ENCODE results near the gene CCDC34.

CCDC34 gene

DNA sequence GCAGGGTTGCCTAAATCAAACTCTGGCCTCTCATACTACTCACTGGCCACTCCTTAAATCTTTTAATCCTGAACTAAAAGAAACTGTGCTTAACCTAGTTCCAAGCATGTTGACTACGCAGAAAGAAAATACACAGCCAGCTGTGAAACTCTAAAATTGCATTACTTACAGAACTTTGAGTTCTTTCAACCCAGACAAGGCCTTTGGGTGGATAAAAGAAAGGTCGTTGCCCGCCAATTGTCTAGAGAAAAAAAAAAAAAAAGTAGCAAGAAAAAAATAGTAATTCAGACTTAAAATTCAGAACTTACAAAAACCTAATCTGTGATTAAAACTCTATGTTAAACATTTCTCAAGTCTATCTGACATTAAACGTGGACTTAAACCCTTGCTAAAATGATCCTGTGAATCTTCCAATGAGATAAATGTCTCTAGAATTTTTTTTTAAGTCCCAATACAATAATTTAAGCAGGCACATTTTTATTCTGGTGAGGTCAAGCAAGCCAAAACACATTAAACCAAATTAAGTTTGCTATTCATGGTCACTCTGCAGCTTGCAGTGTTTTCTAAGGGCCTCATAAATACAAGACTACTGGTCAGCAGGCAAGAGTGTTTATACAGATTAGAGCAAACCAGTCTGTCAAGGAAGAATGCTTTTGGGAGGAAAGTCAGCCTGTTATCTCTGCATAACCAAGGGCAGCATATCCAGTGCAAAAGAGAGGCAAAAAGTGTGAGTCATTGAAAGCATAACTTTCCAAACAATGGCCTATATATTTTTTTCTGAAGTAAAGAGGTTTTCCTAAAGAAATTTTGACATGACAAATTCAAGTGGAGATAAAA is 29.5 kb upstream of the CCDC34 start:
- FAIRE-seq: peak; percentile 75
- DNase-seq (ENCODE audit: low spot score): peak; percentile 40

GRCh38 chr11:27391331-27392015 is 28.5 kb upstream of the CCDC34 start:
- DNase-seq (ENCODE audit: low spot score) (no peak), FAIRE-seq (peak; percentile 12)

- no peak for FAIRE-seq
- DNase-seq (ENCODE audit: low spot score): no peak
Measured at GRCh38 chr11:27390318-27391295, 27.6 kb upstream of the CCDC34 start.

- DNase-seq (ENCODE audit: low spot score): no peak
- no peak for FAIRE-seq
Measured at GRCh38 chr11:27388869-27389268, 25.9 kb upstream of the CCDC34 start.

DNA sequence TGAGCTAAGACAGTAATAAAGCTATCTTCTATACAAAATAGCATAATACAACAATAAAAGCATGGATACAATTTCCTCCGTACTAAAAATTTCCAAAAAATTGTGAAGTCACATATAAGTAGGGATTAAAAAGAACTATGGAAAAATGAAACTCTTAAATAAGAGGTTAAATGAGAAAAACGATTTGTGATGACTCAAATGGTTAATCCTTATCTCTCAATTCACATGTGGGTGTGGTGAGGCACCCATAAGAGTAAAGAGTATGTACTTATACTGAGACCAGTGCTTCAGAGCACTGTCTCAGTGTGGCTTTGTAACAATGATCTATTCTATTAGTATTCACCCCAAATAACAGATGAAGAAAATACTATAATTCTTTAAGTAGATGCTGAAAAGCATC is 25.0 kb upstream of the CCDC34 start:
- FAIRE-seq: no peak

DNA sequence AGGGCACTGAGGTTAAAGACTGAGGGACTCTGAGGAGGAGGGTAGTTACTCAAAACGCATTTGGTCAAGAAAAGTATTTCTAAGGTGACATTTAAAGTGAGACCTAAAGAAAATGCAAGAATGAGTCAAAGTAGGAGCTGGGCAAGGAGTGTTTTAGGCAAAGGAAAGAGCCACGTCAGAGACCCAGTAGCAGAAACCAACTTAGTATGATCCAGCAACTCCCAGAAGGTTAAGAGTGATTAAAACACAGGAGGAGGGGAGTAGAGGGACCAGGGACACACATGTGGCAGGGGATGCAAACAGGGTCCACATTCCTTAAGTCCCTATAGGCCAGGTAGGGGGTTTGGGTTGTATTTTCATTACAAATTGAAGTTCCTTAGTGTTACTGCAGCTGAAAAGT is 24.3 kb upstream of the CCDC34 start:
- DNase-seq (ENCODE audit: low spot score) (no peak), FAIRE-seq (no peak)

More for the DNA sequence above, 25.0 kb upstream of the CCDC34 start:
- no peak for DNase-seq (ENCODE audit: low spot score)

- no peak for FAIRE-seq
Measured at GRCh38 chr11:27386181-27386845, 23.3 kb upstream of the CCDC34 start.

DNA sequence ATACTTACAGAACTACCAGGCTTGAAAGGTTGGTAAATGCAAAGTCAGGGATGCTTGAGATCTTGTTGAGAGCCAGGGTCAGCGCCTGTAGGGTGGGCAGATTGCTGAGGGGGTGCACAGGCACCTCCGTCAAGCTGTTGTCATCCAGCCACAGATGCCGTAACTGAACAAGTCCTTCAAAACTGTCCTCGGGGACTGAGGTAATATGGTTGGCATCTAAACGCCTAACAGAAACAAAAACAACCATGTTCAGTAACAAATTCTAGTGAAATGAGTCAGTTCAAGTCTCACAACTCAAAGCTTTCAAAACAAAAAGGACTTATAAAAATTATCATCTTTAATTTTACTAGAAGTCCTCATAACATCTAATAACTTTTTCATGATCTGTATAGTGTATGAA is 22.2 kb upstream of the CCDC34 start:
- FAIRE-seq: no peak
- DNase-seq (ENCODE audit: low spot score): no peak

More at GRCh38 chr11:27386181-27386845, 23.3 kb upstream of the CCDC34 start:
- no peak for DNase-seq (ENCODE audit: low spot score)

GRCh38 chr11:27384227-27384626 is 21.2 kb upstream of the CCDC34 start:
- DNase-seq (ENCODE audit: low spot score) (no peak), FAIRE-seq (no peak)

DNA sequence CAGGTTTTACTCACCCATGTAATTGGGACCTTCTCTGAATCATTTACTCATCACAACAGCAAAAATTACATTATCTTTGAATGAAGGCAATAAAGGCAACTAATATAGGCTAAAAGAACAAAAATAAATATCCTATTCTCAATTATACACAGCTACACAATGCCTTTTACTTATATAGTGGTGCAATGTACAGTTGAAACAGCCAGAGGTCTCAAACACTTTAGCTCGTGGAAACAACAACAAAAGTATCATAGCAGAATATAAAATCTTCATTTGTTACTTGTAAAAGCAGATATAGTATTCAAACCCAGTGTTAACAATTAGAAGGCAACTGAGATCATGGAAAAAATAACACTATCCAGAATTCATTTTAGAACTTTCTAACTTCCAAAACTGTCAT is 20.6 kb upstream of the CCDC34 start:
- FAIRE-seq (no peak), DNase-seq (ENCODE audit: low spot score) (no peak)

DNA sequence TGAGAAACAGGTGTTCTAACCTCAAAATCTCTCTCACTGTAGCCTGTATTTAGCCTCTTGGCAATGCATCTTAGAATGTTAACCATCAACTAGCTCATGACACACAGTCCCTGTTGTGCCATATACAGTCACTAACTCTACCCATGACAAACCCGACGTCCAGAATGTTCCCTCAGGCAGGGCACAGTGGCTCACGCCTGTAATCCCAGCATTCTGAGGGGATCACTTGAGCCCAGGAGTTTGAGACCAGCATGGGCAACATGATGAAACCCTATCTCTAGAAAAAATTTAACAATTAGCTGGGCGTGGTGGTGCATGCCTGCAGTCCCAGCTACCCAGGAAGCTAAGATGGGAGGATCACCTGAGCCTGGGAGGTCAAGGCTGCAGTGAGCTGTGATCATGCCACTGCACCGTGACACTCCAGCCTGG is 18.2 kb upstream of the CCDC34 start:
- no peak for FAIRE-seq
- DNase-seq (ENCODE audit: low spot score): no peak

DNA sequence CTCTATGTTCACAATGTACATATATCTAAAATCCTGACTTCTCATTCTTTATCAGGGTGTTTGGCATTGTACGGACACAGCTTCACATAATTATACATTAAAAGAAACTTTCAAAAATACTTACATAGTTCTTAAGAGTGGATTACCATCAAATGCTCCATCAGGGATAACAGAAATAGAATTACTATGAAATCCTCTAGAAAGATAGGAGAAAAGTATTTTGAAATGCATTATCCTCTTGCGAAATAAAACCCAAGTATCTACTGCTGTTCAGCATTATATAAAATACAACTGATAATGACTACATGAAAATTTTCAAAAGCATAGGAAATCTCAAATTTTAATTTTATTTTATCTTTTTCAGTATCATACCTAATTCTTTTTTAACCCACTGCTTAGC is 17.8 kb upstream of the CCDC34 start:
- no peak for DNase-seq (ENCODE audit: low spot score)
- no peak for FAIRE-seq

- FAIRE-seq: no peak
- no peak for DNase-seq (ENCODE audit: low spot score)
Measured at GRCh38 chr11:27379449-27379848, 16.4 kb upstream of the CCDC34 start.

DNA sequence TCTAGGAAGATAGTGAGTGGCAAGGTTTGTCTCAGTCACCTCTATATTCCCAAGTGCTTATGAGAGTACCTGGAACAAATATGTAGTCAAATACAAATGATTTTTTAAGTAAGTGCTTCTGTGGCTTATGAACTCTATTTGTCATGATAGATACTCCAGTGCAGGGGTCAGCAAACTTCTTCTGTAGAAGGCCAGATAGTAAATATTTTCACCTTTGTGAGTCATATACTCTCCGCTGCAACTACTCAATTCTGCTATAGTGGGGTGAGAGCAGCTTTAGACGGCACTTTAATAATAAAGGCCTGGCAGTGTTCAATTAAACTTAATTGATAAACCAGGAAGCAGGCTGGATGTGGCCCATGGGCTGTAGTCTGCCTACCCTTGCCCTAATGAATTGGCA is 12.4 kb upstream of the CCDC34 start:
- no peak for DNase-seq (ENCODE audit: low spot score)
- FAIRE-seq: no peak

DNA sequence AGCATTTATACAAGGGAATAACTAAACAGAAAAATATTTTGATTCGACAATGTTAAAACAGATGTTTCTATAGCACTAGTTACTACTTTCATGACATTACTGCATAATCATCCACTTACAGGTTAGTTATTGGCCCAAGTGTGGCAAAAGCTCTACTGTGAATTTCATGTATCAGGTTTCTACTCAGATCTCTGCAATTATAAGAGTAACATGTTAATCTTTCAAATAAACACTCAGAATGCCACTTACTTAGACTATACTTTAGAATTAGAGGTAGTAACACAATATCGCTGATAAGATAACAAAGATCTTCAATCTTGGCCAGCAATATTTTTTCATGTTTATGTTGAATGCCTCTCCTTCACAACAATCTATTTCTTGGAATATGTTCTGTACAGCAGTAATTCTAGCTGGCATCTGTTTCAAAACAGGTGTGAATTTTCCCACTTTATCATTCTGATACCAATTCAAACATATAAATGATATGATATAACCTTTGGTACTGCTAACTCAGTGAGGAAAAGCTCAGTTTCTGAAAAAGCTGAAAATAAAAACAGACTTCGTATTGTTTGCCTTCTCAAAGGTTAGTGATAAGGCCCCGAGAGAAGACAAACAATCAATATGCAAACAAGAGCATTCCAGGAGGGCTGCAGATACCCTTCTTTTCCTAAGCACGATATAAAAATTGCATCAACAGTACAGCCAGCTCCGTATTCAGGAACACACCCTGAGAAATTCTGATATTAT is 11.0 kb upstream of the CCDC34 start:
- FAIRE-seq (no peak), DNase-seq (ENCODE audit: low spot score) (no peak)

GRCh38 chr11:27373392-27373791 is 10.4 kb upstream of the CCDC34 start:
- FAIRE-seq (no peak), DNase-seq (ENCODE audit: low spot score) (no peak)

GRCh38 chr11:27372164-27372563 is 9.1 kb upstream of the CCDC34 start:
- DNase-seq (ENCODE audit: low spot score) (no peak), FAIRE-seq (no peak)

DNA sequence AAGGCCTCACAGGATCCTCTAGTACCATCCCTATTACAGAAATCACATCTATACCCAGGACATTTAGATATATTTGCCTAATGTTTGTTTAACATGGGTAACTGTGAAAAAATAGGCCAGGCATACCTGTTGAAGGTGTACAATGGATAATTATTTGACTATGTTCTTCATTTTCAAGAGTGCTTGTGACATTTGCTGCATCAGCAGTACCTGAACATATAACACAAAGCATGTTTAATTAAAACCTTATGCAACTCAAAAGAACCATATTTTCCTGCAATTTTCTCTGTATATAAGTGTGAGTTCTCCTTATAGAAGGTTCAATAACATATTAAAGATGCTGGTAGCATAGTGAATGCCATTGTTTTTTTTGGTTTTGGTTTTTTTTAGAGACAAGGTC is 8.5 kb upstream of the CCDC34 start:
- DNase-seq (ENCODE audit: low spot score) (no peak), FAIRE-seq (no peak)

DNA sequence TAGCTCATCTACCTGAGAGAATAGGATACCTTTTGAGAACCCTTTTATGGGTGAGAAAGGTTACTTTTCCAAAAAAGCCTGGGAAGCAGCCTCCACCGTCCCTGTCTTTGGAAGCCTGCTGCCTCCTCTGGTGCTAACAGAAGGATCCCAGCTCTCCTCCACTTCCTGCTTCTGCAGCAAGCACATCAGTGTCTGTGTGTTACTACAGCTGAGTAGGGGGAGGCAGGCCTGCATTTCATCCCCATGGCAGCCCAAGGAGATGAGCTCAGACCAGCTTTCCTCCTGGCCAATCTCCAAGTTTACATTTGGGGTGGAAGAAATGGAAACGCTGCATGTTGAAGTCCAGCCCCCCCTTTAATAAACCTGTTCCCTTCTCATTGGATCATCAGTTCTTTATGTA is 7.4 kb upstream of the CCDC34 start:
- FAIRE-seq (no peak), DNase-seq (ENCODE audit: low spot score) (no peak)

DNA sequence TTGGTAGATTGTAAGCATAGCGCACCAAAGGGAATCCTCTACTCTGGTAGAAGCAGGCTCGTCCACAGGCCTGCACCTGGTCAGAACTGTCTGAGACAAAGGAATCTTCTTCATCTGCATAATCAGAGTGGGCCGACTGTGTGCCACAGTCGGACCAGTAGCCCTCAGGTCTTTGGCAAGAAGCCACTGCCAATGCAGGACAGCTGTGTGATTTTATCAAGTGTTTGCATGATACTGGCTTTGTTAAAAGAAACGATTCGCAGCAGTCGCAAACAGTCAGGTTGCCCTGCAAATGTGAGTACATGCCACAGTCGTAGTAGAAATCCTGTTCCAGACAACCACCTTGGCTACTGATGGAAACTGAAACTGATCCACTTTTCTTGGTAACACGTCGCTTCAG is 4.9 kb upstream of the CCDC34 start:
- FAIRE-seq (no peak), DNase-seq (ENCODE audit: low spot score) (no peak)
